GM21529 (cell line): ENCODE measurements around the gene CHN2.

Experiments
- ATAC-seq: cut with Tn5 transposase; IDR thresholded peaks from one replicate; pipeline ENCODE4 v1.9.1; 2021; ENCODE audit not compliant: unreplicated experiment

CHN2 gene

DNA sequence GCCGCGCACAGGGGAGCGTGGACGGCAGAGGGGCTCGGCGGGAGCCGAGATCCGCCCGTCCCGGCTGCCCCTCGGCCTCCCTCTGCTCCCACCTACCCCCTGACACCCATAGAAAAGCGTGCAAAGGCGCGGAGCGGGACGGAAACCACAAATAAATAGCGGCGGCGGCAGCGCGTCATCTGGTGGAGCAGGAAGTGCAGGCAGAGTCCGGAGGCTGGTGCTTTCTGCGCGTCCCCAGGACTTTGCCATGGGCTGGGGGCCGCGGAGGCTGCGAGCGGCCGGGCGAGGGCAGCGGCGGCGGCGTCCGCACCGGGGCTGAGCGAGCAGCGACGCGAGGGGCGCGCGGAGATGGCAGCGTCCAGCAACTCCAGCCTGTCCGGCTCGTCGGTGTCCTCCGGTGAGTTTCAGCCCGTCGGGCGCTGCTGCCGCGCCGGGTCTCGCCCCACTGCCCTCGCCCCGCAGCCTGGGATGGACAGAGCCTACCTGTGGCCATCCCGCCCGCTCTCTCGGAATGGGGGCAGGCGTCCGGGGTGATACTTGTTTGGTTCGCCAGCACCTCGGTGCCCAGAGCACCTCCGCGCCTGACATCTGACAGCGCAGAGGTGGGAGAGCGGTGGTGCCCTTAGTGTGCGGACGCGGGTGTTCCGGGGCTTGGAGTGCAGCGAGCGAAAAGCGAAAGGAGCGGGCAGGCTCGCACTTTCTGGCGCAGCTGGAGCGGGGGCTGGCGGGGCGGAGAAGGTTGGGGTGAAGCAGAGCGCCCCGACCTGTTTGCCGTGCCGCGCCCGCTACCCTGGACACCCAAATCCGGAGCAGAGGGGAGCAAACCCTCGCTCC, at the start of gene CHN2:
TSS of gene CHN2 (plus strand) at position 182 of the 834 bp plus-strand sequence.
- no peak for ATAC-seq

DNA sequence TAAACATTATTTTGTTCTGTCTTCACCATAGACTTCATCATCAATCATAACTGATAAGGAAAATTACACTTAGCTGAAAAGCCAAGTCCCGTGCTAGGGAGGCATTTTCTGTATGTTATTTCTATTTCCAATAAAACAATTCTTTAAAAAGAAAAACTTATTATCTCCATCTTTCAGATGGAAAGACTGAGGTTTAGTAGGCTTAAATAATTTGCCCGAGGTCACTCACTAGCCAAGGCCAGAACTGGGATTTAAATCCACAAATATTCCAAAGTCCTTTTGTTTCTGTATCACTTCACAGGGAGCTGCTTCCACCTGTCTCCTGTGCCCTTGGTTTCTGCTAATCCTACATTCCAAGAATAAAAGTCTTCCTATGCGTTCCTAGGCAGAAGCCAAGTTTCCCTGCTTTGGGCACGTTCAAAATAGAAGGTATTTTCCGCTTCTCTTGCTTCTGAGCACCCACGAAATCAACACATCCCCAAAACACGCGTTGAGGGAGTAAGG, 49.0 kb upstream of the CHN2 start:
- ATAC-seq = no peak

DNA sequence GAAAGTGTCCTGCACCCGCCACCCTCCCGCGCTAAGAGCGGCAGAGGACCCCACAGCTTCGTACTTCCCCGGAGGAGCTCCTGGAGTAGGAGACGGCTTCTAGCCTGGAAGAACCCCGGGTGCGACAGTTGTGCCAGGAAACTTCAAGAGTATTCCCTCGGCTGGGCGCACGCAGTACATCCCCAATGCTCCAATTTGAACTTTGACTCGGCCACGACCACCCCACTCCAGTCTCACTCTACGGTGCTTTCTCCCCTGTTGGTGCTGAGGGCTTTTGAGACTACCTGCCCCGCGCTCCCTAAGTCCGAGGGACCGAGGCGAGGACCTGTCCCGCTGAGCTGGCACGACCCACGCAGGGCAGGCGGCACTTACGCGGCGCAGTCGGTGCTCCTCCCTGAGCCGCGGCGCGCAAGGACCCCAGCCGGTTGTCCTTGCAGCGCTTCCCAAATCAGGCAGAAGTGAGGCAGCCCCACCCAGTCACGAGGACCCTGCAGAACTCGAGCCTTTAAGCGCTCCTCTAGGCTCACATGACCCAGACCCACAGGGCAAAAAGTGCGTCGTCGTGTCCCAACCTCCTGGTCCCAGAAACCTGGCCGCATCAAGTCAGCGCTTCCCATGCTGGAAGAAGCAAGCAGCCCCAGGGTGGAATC, 48.4 kb upstream of the CHN2 start, which contains the start of gene CPVL:
TSS of gene CPVL (minus strand) at position 481 of the 650 bp plus-strand sequence. CDS start 25,476 bp downstream, outside the sequence.
- ATAC-seq = no peak

DNA sequence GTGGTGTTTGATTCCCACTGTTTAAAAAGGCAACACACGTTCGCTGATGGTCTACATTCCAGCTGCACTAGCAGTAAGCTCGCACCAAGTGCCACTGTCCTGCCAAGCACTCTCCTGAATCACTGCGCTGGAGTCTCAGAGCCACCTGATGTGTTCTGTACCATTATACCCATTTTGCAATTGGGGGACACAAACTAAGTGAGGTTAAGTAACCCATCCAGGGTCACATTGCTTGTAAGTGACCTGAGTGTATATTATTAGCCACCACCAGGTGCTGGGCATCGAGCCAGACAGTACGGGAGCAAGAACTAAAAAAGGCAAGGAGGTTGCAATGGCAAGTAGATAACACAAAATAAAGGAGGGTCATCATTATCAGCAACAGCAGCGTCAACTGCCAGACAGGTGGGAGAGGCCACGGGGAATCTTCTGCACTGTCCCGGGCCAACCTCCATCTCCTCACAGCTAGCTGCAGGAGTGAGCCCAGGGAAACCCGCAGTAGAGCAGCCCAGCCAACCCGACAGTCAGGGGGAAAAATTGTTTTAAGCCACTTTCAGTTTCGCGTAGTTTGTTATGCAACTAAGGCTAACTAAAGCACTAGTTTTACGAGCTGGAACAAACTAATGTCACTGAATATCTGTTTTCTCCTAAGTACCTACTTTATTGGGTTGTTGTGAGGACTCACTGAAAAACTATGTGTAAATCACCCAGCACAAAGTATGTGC, 47.5 kb upstream of the CHN2 start:
- no peak for ATAC-seq

DNA sequence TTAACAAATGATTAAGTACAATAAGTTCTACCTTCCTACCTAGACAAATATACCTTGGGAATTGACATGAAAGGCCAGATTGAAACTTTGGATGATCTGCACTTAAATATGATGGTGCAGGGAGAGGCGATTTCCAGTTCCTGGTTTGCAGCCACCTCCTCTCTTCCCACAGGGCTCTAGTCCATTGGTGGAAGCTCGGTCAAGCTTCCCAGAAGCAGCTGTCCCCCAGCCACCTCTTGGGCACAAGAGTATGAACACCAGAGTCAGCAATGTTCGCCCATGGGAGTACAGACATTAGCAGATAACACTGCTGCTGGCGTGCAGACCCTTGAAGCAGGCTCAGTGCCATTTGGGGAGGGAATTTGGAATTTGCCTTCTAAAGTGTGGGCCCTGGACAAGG, 46.8 kb upstream of the CHN2 start:
- no peak for ATAC-seq

DNA sequence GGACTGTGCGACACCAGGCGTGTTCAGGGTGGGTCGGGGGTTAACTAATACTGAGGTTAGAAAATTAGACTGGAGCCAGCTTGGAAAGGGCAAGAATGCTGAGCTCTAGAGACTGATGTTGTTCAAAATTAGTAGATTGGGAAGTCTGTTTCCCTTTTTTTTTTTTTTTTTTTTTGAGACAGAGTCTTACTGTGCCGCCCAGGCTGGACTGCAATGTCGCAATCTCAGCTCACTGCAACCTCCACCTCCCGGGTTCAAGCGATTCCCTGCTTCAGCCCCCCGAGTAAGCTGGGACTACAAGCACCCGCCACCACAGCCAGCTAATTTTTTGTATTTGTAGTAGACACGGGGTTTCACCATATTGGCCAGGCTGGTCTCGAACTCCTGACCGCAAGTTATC, 45.5 kb upstream of the CHN2 start:
- no peak for ATAC-seq

DNA sequence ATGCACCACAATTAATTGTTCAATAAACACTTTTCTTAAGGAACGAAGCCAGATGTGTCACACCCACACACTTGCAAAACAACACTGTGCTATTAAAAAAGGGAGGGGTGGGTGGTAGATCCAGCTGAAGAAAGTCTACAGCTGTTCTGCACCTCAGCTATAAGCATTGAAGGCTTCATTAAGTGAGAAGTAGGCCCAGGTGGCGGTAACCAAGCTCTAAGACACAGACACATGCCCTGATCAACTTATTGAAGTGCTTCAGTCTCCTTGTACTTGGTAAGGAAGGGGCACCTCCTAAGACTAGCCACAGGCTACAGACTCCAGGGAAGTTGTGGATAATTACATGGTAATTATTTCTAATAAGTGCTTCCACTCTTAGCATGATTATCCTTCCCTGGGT, 43.7 kb upstream of the CHN2 start:
- ATAC-seq = no peak

DNA sequence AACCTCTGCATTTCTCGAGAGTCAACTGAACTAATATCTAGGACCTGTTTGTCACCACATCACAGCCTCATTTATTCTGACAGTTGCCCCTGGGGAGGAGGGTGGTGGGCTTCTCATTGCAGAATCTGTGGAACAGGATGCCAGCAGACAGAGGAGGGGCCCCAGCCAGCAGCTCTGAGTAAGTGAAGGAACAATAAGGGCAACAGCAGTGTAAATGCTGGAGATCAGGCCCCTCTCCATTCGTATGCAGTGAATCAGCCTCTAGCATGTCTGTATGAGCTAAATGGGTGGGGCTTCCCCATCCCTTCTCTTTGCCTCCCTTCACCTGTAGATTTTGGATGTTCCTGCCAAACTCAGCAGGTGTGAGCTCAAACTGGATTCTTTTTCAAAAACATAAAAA, 40.5 kb upstream of the CHN2 start:
- no peak for ATAC-seq

DNA sequence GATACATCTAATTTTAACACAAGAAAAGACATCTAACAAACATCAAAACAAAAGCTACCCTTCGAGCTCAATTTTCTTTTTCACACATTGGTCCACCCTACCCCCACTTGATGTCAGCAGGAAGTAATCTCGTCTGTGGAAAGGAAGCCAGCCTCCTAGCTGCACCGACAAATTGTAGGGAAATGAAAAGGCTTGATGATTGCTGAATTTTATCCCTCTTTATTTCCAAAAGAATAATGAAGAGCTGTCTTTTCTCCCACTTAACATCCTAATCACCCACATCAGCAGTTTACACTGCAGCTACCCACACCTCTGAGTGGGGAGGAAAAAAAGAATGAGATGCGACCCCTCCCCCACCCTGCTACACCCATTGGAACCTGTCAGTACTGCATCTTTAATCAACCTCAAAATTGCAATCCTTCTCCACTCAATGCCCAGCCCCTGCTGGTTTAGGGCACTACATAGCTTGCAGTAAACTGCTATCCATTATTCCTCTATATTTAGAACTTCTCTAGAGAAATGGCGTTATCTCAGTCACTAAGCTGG, 37.6 kb upstream of the CHN2 start:
- no peak for ATAC-seq

DNA sequence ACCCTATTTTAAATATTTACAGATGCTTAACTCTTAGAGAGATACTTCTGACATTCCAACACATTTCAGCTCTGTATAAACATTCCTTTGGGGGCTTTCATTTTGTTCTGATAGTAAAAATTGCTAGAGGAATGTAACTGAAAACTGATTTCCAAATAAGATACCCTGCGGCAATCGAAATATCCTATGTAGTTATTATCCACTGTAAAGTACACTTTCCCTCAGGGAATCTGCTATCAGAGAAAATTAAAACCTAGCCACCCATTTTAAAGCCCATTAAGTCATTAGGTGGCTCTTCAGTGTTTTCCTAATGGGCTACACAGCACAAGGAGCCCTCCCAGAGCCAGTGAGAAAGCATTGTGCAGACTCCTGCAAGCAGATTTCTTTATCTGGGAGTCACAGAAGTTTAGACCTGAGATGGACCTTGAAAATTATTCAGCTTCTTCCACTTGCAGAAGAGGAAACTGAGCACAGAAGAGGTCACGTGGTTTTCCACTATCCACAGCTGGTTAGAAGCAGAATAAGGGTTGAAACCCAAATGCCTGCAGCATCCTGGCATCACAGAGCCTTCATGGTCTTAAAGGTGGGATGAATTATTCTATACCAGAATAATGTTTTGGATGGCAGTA, 35.7 kb upstream of the CHN2 start:
- no peak for ATAC-seq

DNA sequence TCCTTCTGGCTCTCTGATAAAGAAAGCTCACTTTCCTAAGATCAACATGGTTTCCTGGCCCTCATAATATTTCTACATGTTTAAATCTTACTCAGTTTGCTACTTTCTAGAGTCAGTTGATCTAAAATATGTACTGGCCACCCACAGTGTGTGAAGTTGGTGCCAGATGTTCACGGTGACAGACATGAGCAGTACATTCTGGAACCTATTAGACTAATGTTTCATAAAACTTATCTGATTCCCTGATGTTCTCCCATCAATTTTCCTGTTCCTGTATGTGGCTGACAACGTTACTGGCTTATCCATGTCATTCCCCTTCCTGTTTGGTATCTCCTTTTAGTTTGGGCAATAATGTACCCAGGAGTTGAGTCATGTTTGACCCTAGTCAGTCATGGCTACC, 34.5 kb upstream of the CHN2 start:
- ATAC-seq = no peak

DNA sequence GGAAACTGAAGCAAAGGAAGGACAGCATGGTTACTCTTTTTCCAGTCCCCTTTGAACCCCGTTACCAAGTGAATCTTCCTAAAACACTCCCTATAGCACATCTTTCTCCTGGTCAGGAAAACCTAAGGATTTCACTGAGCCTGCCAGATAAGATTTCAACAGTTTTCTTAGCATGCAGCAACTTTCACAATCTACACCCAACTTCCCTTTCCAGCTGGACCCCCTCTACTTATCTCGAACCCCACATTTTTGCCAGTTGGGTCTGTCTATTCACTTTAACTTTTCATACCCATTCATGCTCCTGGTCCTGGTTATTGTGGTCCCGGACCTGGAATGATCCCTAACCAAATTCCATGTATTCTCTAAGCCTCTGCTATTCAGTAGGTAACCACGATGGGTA, 33.3 kb upstream of the CHN2 start:
- no peak for ATAC-seq

DNA sequence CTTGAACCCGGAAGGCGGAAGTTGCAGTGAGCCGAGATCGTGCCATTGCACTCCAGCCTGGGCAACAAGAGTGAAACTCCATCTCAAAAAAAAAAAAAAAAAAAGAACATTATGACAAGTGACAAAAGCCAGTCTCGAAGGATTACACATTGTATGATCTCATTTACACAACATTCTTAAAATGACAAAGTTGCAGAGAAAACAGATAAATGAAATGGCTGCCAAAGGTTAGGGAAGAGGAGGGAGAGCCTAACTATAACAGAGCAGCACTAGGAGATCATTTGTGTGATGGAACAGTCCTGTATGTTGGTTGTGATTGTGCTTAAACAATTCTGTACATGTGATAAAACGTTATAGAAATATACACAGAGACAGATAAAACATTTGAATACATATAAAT, 32.0 kb upstream of the CHN2 start:
- no peak for ATAC-seq

DNA sequence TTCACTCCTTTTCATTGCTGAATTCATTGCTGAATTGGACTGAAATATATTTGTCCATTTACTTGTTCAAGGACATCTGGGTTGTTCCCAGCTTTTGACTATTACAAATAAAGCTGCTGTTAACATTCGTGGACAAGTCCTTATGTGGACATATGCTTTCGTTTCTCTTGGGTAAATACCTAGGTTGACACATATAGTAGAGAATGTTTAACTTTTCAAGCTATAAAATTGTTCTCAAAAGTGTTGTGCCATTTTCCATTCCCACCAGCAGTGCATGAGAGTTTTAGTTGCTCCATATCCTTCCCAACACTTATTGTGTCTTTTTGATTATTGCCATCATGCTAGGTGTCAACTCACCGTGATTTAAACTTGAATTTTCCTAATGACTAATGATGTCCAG, 30.7 kb upstream of the CHN2 start:
- no peak for ATAC-seq

DNA sequence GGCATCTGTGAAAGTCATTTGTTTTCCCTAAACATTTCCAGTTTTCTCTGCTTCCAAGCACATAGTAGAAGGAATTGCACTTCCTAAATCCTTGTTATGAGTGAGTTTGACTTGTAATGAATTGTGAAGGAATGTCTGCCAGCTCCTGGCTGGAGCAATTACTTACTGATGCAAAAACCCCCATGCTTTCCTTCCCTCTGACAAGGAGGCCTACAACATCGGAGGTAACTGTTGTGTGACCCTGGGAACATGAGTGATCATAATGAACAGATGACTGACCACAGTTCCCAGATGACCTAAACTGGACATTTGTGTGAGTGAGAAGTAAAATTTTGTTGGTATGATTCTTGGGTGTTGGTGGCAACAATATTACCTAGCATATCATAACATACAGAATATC, 26.9 kb upstream of the CHN2 start:
- no peak for ATAC-seq

DNA sequence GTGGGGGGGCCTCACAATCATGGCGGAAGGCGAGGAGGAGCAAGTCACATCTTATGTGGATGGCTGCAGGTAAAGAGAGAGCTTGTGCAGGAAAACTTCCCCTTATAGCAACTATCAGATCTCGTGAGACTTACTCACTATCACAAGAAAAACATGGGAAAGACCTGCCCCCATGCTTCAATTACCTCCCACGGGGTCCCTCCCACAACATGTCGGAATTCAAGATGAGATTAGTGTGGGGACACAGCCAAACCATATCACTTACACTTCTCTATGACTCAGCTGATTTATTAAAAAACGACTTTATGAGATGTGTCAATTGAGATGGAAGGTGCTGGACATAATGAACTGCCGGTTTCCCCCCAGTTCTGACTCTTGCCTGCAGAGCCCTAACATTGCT, 23.8 kb upstream of the CHN2 start:
- ATAC-seq = no peak

DNA sequence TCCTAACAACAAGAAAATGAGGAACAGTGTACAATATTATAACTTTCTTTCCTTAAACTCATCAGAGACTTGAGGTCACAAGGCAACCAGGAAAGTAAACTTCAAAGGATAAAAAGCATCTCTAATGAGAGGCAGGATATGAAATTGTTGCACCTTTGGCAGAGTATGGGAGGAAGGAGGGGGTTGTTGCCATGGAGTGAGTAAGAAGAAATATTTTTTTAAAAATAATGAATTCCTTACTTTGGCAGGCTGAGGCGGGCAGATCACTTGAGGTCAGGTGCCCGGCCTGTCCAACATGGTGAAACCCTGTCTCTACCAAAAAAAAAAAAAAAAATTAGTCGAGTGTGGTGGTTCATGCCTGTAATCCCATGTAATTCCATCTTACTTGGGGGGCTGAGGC, 21.1 kb upstream of the CHN2 start:
- ATAC-seq = no peak

DNA sequence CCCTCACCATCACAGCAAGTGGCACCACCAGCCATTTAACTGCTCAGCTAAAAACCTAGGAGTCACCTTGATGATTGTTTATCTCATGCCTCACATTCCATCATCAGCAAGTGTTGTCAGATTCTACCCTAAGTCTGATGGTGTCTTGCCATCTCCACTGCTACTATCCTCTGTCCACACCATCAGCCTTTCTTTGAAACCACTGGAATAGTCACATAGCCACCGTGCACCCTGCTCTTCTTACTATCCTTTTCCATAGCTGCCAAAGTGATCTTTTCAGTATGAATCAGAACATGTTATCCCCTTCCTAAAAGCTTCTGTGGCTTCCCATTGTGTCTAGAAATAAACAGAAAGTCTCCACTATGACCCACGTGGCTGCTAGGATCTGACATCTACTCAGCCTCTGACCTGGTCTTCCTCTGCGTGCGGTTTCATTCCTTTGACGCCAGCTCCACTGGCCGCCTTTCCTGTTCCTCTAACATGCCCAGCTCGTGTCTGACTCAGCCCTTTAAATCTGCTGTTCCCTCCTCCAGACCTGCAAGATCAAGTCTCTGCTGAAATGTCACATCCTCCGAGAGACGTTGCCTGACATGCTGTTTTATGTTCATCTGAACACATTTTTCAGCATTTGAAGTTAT, 16.5 kb upstream of the CHN2 start:
- ATAC-seq = no peak

DNA sequence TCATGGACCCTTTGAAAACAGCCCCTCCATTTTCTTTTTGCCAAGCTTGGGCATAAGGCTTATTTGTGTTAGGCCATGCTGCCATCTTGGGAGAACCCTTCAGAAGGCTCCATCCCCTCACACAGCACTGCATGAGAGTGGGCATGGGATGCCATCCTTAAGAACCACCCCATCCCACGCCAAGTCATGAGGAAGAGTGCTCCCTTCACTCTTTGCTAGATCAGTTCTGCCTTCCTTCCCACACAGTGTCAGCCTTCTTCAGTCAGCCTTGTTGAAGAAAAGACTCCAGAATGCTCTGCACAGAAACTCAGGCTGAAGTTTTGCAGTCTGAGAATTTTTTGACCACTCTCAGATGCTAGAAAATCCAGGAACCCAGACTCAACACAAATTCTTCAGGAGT, 15.5 kb upstream of the CHN2 start:
- ATAC-seq = no peak

DNA sequence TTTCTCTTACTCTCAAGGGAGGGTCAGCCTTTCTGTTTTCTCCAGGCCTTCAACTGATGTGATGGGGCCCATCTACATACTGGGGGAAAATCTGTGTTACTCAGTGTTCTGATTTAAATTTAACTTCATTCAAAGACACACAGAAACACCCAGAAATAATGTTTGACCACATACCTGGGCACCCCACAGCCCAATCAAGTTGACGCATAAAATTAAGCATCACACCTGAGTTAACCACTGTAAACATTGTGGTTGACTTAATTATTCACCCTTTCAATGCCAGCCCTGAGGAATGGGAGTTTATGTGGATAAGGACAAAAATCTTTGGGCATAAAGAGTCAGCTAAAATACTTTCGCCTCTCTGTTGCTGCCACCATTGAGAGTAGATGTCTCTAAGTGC, 10.0 kb upstream of the CHN2 start:
- ATAC-seq = no peak

DNA sequence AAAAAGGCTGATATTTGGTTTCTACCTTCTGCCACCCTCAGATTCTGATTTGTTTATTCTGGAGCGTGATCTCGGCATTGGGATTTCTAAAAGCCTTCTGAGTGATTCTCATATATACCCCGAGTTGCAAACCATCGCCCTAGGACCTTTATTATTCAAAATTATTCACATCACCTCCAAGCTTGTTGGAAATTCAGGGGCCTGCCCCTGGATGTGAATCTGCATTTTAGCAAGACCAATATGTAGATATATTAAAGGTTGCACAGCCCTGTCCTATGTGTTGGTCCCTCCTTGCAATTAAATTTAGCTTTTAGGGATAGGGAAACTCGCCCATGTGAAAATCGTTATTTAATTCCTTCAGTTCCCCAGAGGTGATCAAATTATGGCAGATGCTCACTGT, 9.0 kb upstream of the CHN2 start:
- no peak for ATAC-seq
